ENCODE measurements around the gene SLC7A9.

DNA sequence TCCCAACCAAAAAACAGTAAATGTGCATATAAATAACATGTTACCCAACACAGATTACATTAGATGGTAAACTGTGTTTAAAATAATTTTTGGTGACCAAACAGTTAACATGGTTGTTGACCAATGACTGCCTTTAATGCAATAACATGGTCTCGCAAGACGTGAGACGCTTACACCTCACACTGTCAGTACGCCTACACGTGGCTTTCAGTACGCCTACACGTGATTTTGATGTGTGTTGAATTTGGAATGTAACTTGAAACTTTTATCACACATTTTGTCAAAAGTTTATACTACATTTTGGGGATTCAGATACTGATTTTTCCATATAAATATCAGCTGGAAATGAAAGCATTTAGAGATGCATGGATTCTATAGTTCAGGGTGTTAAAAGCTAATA is 32.0 kb downstream of the SLC7A9 start:
- TF ChIP-seq, protein P1, sequence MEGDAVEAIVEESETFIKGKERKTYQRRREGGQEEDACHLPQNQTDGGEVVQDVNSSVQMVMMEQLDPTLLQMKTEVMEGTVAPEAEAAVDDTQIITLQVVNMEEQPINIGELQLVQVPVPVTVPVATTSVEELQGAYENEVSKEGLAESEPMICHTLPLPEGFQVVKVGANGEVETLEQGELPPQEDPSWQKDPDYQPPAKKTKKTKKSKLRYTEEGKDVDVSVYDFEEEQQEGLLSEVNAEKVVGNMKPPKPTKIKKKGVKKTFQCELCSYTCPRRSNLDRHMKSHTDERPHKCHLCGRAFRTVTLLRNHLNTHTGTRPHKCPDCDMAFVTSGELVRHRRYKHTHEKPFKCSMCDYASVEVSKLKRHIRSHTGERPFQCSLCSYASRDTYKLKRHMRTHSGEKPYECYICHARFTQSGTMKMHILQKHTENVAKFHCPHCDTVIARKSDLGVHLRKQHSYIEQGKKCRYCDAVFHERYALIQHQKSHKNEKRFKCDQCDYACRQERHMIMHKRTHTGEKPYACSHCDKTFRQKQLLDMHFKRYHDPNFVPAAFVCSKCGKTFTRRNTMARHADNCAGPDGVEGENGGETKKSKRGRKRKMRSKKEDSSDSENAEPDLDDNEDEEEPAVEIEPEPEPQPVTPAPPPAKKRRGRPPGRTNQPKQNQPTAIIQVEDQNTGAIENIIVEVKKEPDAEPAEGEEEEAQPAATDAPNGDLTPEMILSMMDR (conservative IDR thresholded peaks at IDR 0.05 in 1 of 2, IDR thresholded peaks at IDR 0.05 in 1 of 2; ENCODE audit: low read depth in 1 of 2, low read length in 2 of 2): no peak
- no peak for TF ChIP-seq EZH2 (IDR thresholded peaks at IDR 0.05; ENCODE audit: low read length, missing control alignments)
